RPMI8226 (cell line): ENCODE measurements around the gene AHSP.
"Not testable (repeated sequence)": the region's sequence is repeated elsewhere in the genome, so short reads cannot be mapped to it uniquely, and the experiment has no call there.

ENCODE experiments used
- DNase-seq: peaks from one replicate; pipeline ENCODE4 v3.0.0-alpha.2; 2015

AHSP gene

GRCh38 chr16:31532120-31532519, 4.4 kb downstream of the AHSP start:
- no peak for DNase-seq

- DNase-seq, result no peak
These were observed 5.2 kb downstream of the AHSP start for GRCh38 chr16:31532896-31533295.

- no peak for DNase-seq
These were observed 8.0 kb downstream of the AHSP start for GRCh38 chr16:31535737-31536136.

- no peak for DNase-seq
These were observed 9.2 kb downstream of the AHSP start for GRCh38 chr16:31536804-31537361.

- no peak for DNase-seq
These were observed 9.9 kb downstream of the AHSP start for GRCh38 chr16:31537362-31538242.

- not testable (repeated sequence) for DNase-seq
These were observed 10.5 kb downstream of the AHSP start for GRCh38 chr16:31538243-31538598.

- not testable (repeated sequence) for DNase-seq
These were observed 12.1 kb downstream of the AHSP start for GRCh38 chr16:31539762-31540161.

- DNase-seq, result no peak
These were observed 15.1 kb downstream of the AHSP start for GRCh38 chr16:31542763-31543162.

GRCh38 chr16:31561426-31562233, 33.9 kb downstream of the AHSP start:
- DNase-seq, result no peak

GRCh38 chr16:31568577-31569359, 41.1 kb downstream of the AHSP start:
- no peak for DNase-seq

- DNase-seq, result no peak
These were observed 41.6 kb downstream of the AHSP start for GRCh38 chr16:31569360-31569717.

- DNase-seq, result no peak
These were observed 45.1 kb downstream of the AHSP start for GRCh38 chr16:31572821-31573220.

- not testable (repeated sequence) for DNase-seq
These were observed 46.5 kb downstream of the AHSP start for GRCh38 chr16:31574159-31574558.

- no peak for DNase-seq
These were observed 49.7 kb downstream of the AHSP start for GRCh38 chr16:31577411-31577810.
